Suprapubic skin (tissue), 4 donors: ENCODE measurements around the gene TBC1D9. TPM values are rescaled to one million over a fixed set of nuclear protein-coding genes. Genes with fewer than 3 reads are reported as not detected.
A peak's percentile ranks its signal among the peaks of the same experiment; 100 is the strongest.

Source experiments
- DNase-seq, 2 donors: peaks; one replicate each; pipeline ENCODE4 v3.0.0-alpha.2; 2019; ENCODE audit warnings: low spot score in 2 of 2
- H3K27ac ChIP-seq: fragments of 200-600 bp; sonication (generic); one replicate; pipeline ENCODE4 v1.5.1; 2019
- H3K27me3 ChIP-seq: fragments of 200-600 bp; sonication (generic); one replicate; pipeline ENCODE4 v1.5.1; 2019
- H3K36me3 ChIP-seq: fragments of 200-600 bp; sonication (generic); one replicate; pipeline ENCODE4 v1.5.1; 2019
- H3K4me1 ChIP-seq: fragments of 200-600 bp; sonication (generic); one replicate; pipeline ENCODE4 v1.5.1; 2019
- H3K4me3 ChIP-seq: fragments of 200-600 bp; sonication (generic); one replicate; pipeline ENCODE4 v1.5.1; 2019; ENCODE audit warnings: mild to moderate bottlenecking
- H3K9me3 ChIP-seq: fragments of 200-600 bp; sonication (generic); one replicate; pipeline ENCODE4 v1.5.1; 2019
- CTCF ChIP-seq, 2 donors: fragments of 200-600 bp in 1 of 2; fragments of 450-650 bp in 1 of 2; sonication (generic) in 1 of 2; IDR thresholded peaks; one replicate each; pipeline ENCODE4 v1.5.1; 2016 to 2019; ENCODE audit warnings: antibody characterized with exemption in 2 of 2, mild to moderate bottlenecking in 1 of 2, moderate library complexity in 1 of 2
- EP300 ChIP-seq: sonication (generic); formaldehyde crosslinking; IDR thresholded peaks from one replicate; pipeline ENCODE4 v1.6.1; 2017; ENCODE audit warnings: antibody characterized with exemption
- POLR2A ChIP-seq, 2 donors: fragments of 450-650 bp; IDR thresholded peaks; one replicate each; pipeline ENCODE4 v1.6.1; 2017; ENCODE audit warnings: antibody characterized with exemption in 2 of 2, mild to moderate bottlenecking in 2 of 2, moderate library complexity in 2 of 2
- POLR2AphosphoS5 ChIP-seq, 3 donors: sonication (generic); formaldehyde crosslinking; IDR thresholded peaks; one replicate each; pipeline ENCODE4 v1.6.1; 2017; ENCODE audit warnings: antibody characterized with exemption in 3 of 3
- WGBS: methylation state at CpG from one replicate; pipeline ENCODE4 v1.1.5; 2018; 5-methylcytosine and 5-hydroxymethylcytosine counted together
- total RNA-seq, 4 donors: library from RNA; depleted of rRNA; stranded (reverse); fragments of >200 nt; gene quantifications; one replicate each; pipeline ENCODE4 v1.1.0, GENCODE V29; 2016

Gene TBC1D9
- total RNA-seq, 4 donors from 2014 or later, result 5.7 to 9.8 (median 8.9) TPM

- Histone ChIP-seq H3K36me3 (peaks cover 8% of the 10 kb centered on the region), H3K4me1 (peaks cover 6% of the 10 kb centered on the region), H3K9me3 (no peaks in the 10 kb centered on the region), H3K27me3 (no peaks in the 10 kb centered on the region), H3K4me3 (no peak overlapping the region), H3K27ac (no peak overlapping the region)
- DNase-seq, result no peak
- WGBS, result 75% methylated on average over 6 of the region's 6 CpGs
- TF ChIP-seq EP300 (no peak), POLR2A (IDR thresholded peaks at IDR 0.05) (no peak), CTCF (IDR thresholded peaks at IDR 0.05) (peak; percentile 22 to 26)
Measured at GRCh38 chr4:140637836-140638235, 118.3 kb downstream of the TBC1D9 start.

DNA sequence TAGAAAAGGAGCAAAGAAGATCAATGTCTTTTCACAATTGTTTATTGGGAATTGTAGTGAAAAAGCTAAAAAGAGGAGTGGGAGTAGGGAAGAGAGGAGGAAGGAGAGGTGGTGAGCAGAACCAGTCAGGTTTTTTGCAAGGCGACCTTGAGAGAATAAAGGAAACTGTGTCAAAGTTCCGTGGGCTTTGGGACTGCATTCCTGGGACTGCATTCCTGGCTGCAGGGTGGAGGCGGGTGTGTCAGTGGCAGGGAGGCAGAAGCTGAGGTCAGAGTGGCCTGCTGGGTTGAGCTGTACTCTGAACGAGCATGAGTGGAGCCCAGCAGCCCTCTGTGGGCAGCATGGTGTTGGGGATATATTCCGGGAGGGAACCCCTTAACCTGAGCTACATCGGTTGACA is 120.6 kb downstream of the TBC1D9 start:
- no peaks in the 10 kb centered on the region for H3K9me3 ChIP-seq
- H3K4me1 ChIP-seq, result peaks cover 6% of the 10 kb centered on the region
- DNase-seq, result no peak
- no peak for TF ChIP-seq POLR2AphosphoS5 (IDR thresholded peaks at IDR 0.05)
- TF ChIP-seq CTCF (IDR thresholded peaks at IDR 0.05), result no peak
- TF ChIP-seq POLR2A (IDR thresholded peaks at IDR 0.05), result no peak
- TF ChIP-seq EP300, result no peak
- H3K4me3 ChIP-seq, result no peak overlapping the region
- peaks cover 6% of the 10 kb centered on the region for H3K36me3 ChIP-seq
- no peak overlapping the region for H3K27ac ChIP-seq
- H3K27me3 ChIP-seq, result no peaks in the 10 kb centered on the region
- WGBS, result 58% methylated on average over 6 of the region's 6 CpGs

- no peak overlapping the region for H3K4me3 ChIP-seq
- no peaks in the 10 kb centered on the region for H3K27me3 ChIP-seq
- peaks cover 6% of the 10 kb centered on the region for H3K36me3 ChIP-seq
- no peaks in the 10 kb centered on the region for H3K9me3 ChIP-seq
- peaks cover 6% of the 10 kb centered on the region for H3K4me1 ChIP-seq
- TF ChIP-seq EP300, result no peak
- no peak for TF ChIP-seq CTCF (IDR thresholded peaks at IDR 0.05)
- no peak overlapping the region for H3K27ac ChIP-seq
- 94% methylated on average over 10 of the region's 10 CpGs for WGBS
- no peak for DNase-seq
Measured at GRCh38 chr4:140633951-140634350, 122.2 kb downstream of the TBC1D9 start.

DNA sequence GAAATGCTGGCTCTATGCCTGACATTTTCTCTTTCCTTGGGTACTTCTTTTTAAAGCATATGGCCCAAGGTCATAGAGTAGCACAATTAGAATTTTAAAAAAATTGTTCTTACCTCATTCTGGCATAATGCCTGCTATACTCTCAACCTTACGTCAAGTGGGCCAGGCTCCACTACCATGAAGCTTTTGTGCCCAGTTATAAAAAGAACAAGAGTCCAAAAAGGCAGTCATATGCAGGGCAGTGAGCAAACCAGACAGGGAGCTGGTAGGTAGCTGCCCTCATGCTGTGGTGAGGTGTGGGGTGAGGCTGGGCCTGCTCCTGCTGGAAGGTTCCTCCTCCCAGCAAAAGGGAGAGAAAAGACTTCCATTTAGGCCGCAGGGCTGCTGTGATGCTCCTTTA is 123.1 kb downstream of the TBC1D9 start:
- WGBS, result 75% methylated on average over 2 of the region's 2 CpGs
- TF ChIP-seq EP300, result no peak
- TF ChIP-seq POLR2AphosphoS5 (IDR thresholded peaks at IDR 0.05), result no peak
- TF ChIP-seq POLR2A (IDR thresholded peaks at IDR 0.05), result no peak
- TF ChIP-seq CTCF (IDR thresholded peaks at IDR 0.05), result no peak

DNA sequence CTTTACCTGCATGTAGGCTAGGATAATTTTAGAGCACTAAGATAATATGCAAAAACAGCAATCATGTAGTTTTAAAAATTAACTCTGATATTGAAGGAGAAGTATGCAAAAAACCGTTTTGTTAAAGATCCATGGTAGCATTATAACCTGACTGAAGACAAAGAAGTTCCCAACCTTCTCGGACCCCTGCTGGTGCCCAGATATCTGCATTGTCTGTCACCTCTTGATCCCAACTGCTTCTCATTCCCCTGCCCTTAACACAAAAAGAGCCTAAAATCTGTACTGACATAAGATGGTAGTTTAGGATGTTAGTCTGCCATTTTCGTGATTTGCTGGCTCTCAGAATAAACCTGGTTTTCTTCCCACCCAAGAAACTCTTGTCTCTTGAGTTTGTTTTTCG is 125.9 kb downstream of the TBC1D9 start:
- no peak for DNase-seq
- TF ChIP-seq POLR2A (IDR thresholded peaks at IDR 0.05) (no peak), EP300 (no peak), CTCF (IDR thresholded peaks at IDR 0.05) (no peak)
- Histone ChIP-seq H3K27ac (no peak overlapping the region), H3K4me3 (no peak overlapping the region), H3K4me1 (no peaks in the 10 kb centered on the region), H3K9me3 (no peaks in the 10 kb centered on the region), H3K27me3 (no peaks in the 10 kb centered on the region), H3K36me3 (peaks cover 11% of the 10 kb centered on the region)
- 75% methylated on average over 4 of the region's 4 CpGs for WGBS

More for the DNA sequence above, 123.1 kb downstream of the TBC1D9 start:
- no peak for DNase-seq
- Histone ChIP-seq H3K4me3 (no peak overlapping the region), H3K4me1 (peaks cover 6% of the 10 kb centered on the region), H3K27me3 (no peaks in the 10 kb centered on the region), H3K36me3 (peaks cover 6% of the 10 kb centered on the region), H3K9me3 (no peaks in the 10 kb centered on the region), H3K27ac (no peak overlapping the region)
